GM13977 (cell line): ENCODE results near the gene ATP8B3.

Experiments used
- DNase-seq: peaks from one replicate; pipeline ENCODE4 v3.0.0; 2012; ENCODE audit warnings: low spot score
- CTCF ChIP-seq: IDR thresholded peaks from 2 replicates; pipeline ENCODE4 v1.5.1; 2012; ENCODE audit warnings: mild to moderate bottlenecking, control low read depth; ENCODE audit not compliant: insufficient read depth; ENCODE audit errors: extremely low read depth, missing control alignments
- in situ Hi-C: fragments of 300-500 bp; cut with MboI; formaldehyde crosslinking; loops from one replicate; pipeline ENCODE4 v1.12.0; 2022; ENCODE audit warnings: low sequenced_read_pairs, low pct_unique_long_range_greater_than_20kb, mixed read lengths, inconsistent platforms; ENCODE audit not compliant: unreplicated experiment

Gene ATP8B3

DNA sequence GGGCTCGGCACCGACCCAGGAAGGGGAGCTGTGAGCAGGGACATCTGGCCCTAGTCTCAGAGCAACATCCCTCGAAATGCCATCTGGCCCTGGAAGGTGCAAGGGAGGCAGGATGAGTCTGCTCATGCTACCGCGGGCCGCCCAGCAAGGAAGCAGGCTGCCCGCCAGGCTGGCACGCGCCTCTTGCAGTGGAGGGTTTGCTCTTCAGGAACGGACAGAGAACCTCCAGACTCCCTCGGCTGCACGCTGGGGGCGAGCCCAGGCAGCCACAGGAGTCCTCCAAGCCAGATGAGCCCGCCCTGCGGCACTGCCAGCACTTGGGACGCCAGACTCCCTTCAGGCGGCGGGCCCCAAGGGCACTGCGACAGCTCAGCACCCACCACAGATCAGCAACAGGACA lies 10.1 kb upstream of the ATP8B3 start:
- DNase-seq = no peak
- no peak for TF ChIP-seq CTCF
- in situ Hi-C loops = no loop called here

GRCh38 chr19:1819341-1820255 lies 7.5 kb upstream of the ATP8B3 start:
- no peak for TF ChIP-seq CTCF
- DNase-seq = no peak
- in situ Hi-C loops = no loop called here

- DNase-seq = no peak
- no peak for TF ChIP-seq CTCF
- in situ Hi-C loops = no loop called here
Measured at GRCh38 chr19:1818549-1819195, 6.6 kb upstream of the ATP8B3 start.

DNA sequence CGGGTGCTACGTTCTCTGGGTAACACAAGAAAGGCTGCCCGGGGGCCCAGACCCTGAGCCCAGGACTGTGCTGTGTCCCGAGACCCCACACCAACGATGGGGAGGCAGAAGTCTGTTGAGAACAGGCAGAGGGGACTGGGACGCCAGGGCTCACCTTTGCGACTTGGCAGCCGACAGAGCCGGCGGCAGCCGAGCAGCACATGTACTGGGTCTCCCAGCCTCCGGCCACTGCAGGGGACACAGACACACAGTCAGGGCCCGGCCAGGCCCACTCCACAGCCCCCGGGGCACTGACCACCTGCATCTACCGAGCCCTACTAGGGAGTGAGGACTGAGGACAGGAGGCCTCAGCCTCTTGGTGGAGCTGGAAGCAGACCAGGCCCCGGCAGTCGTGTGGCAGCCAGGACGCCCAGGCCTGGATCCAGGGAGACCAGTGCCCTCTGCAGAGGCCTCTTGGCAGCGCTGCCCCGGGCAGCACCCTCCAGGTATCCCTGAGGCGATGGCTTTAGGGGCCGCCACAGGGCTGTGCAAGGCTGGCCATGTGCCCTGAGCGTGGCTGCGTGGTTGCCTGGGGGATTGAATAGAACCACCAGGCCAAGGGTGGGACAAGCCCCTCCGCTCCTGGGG lies 5.6 kb upstream of the ATP8B3 start:
- TF ChIP-seq CTCF = no peak
- DNase-seq = no peak
- in situ Hi-C loops = no loop called here

- TF ChIP-seq CTCF = no peak
- DNase-seq = no peak
- in situ Hi-C loops = no loop called here
Measured at GRCh38 chr19:1816530-1817298, 4.6 kb upstream of the ATP8B3 start.

- TF ChIP-seq CTCF = no peak
- in situ Hi-C loops = no loop called here
- no peak for DNase-seq
Measured at GRCh38 chr19:1815605-1816529, 3.8 kb upstream of the ATP8B3 start.
